Smooth muscle cell (in vitro differentiated cells): ENCODE measurements around the gene TSKU. TPM values are rescaled to one million over a fixed set of nuclear protein-coding genes. Genes with fewer than 3 reads are reported as not detected.

Experiments
- DNase-seq: peaks from one replicate; lab custom pipeline; 2025; ENCODE audit not compliant: unreplicated experiment; lab: John Stamatoyannopoulos, UW
- H2AFZ ChIP-seq: fragments of 200-600 bp; sonication (generic); 2 replicates; pipeline ENCODE4 v1.6.0; 2016; ENCODE audit warnings: antibody characterized with exemption, low read depth, mild to moderate bottlenecking
- H3F3A ChIP-seq: fragments of 200-600 bp; sonication (generic); 2 replicates; pipeline ENCODE4 v1.6.0; 2017; ENCODE audit warnings: antibody characterized with exemption, low read depth
- H3K27ac ChIP-seq: fragments of 200-600 bp; sonication (generic); 2 replicates; pipeline ENCODE4 v1.5.1; 2016; ENCODE audit warnings: low read depth, mild to moderate bottlenecking
- H3K27me3 ChIP-seq: fragments of 200-600 bp; sonication (generic); 2 replicates; pipeline ENCODE4 v1.6.1; 2016; ENCODE audit warnings: low read depth, mild to moderate bottlenecking
- H3K36me3 ChIP-seq: fragments of 200-600 bp; sonication (generic); 2 replicates; pipeline ENCODE4 v1.5.1; 2016; ENCODE audit warnings: low read depth
- H3K4me1 ChIP-seq: fragments of 200-600 bp; sonication (generic); 2 replicates; pipeline ENCODE4 v1.5.1; 2016; ENCODE audit warnings: low read depth
- H3K4me2 ChIP-seq: fragments of 200-600 bp; sonication (generic); 2 replicates; pipeline ENCODE4 v1.6.0; 2016; ENCODE audit warnings: mild to moderate bottlenecking
- H3K4me3 ChIP-seq: fragments of 200-600 bp; sonication (generic); 2 replicates; pipeline ENCODE4 v1.5.1; 2016; ENCODE audit warnings: mild to moderate bottlenecking
- H3K79me2 ChIP-seq: fragments of 200-600 bp; sonication (generic); 2 replicates; pipeline ENCODE4 v1.6.0; 2016; ENCODE audit warnings: low read depth, mild to moderate bottlenecking
- H3K9ac ChIP-seq: fragments of 200-600 bp; sonication (generic); 2 replicates; pipeline ENCODE4 v1.6.0; 2016; ENCODE audit warnings: low read depth
- H3K9me3 ChIP-seq: fragments of 200-600 bp; sonication (generic); replicated peaks from 2 replicates; pipeline ENCODE4 v1.5.1; 2016; ENCODE audit warnings: low read depth
- H4K20me1 ChIP-seq: fragments of 200-600 bp; sonication (generic); 2 replicates; pipeline ENCODE4 v1.6.0; 2016; ENCODE audit warnings: low read depth
- CTCF ChIP-seq: fragments of 200-600 bp; sonication (generic); IDR thresholded peaks from 2 replicates; pipeline ENCODE4 v1.5.1; 2017; ENCODE audit warnings: borderline replicate concordance, mild to moderate bottlenecking, antibody characterized with exemption; ENCODE audit not compliant: insufficient read depth, poor library complexity, severe bottlenecking
- WGBS: methylation state at CpG from one replicate; pipeline ENCODE4 v1.1.7; 2016; ENCODE audit warnings: low lambda C conversion rate; 5-methylcytosine and 5-hydroxymethylcytosine counted together
- polyA plus RNA-seq: library from polyadenylated mRNA; unstranded; fragments of >200 nt; fragmentation: Nextera tagmentation; extraction: Ambion mirVana; gene quantifications from 2 replicates; pipeline ENCODE4 v1.2.1, GENCODE V29; 2016
- total RNA-seq: library from RNA; depleted of rRNA; stranded (reverse); fragments of >200 nt; gene quantifications from 2 replicates; pipeline ENCODE4 v1.2.3, GENCODE V29; 2014

The TSKU gene
- total and polyA plus RNA-seq, 2 experiments from 2014 or later, result 75.2 to 144 TPM

DNA sequence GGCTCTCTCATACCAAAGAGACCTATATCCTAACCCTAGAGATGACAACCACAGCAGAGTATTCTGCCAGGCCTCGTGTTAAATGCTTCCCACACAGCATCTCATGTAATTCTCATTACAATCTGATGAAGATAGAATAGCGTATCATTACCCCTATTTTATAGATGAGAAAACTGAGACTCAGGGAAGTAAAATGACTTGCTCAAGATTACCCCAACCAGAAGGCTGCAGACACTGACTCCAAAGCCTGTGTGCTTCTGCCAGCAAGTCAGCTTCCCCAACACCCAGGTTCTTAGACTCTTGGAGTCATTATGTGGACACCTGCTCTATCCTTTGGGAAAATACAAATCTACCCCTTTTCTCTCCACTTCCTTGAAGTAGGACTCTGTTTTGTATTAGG, 23.6 kb upstream of the TSKU start:
- H2AFZ ChIP-seq, result no peak overlapping the region
- H3K9me3 ChIP-seq, result no peaks in the 10 kb centered on the region
- TF ChIP-seq CTCF, result no peak
- H3K36me3 ChIP-seq, result no peaks in the 10 kb centered on the region
- 79% methylated on average over 2 of the region's 2 CpGs for WGBS
- no peak overlapping the region for H3K9ac ChIP-seq
- H3F3A ChIP-seq, result no peaks in the 10 kb centered on the region
- no peaks in the 10 kb centered on the region for H4K20me1 ChIP-seq
- no peak overlapping the region for H3K4me2 ChIP-seq
- H3K27me3 ChIP-seq, result no peaks in the 10 kb centered on the region
- H3K4me3 ChIP-seq, result no peak overlapping the region
- H3K27ac ChIP-seq, result no peak overlapping the region
- H3K79me2 ChIP-seq, result no peaks in the 10 kb centered on the region
- H3K4me1 ChIP-seq, result peaks cover 20% of the 10 kb centered on the region
- no peak for DNase-seq

DNA sequence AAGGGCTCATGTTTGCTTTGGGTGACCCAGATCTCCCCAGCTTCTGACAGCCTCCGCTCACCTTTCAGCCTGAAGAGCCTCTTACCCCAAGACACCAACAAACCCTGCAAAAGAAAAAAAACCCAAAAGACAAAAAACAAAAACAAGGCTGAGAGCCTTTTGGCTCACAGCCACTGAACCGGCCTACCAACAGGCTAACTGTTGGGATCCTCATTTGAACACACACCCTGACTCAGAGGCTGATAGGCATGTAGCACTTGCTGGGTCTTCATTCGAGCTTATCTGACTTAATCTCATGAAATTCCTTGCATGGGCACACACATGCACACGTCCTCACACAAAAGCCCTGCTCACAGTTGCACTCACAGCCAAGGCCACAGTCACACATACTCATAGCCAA, 22.9 kb upstream of the TSKU start:
- no peaks in the 10 kb centered on the region for H3K36me3 ChIP-seq
- no peak for TF ChIP-seq CTCF
- no peaks in the 10 kb centered on the region for H3K27me3 ChIP-seq
- no peaks in the 10 kb centered on the region for H3K9me3 ChIP-seq
- H3K27ac ChIP-seq, result no peak overlapping the region
- H3K4me3 ChIP-seq, result no peak overlapping the region
- no peaks in the 10 kb centered on the region for H3F3A ChIP-seq
- no peaks in the 10 kb centered on the region for H3K79me2 ChIP-seq
- DNase-seq, result no peak
- no peaks in the 10 kb centered on the region for H4K20me1 ChIP-seq
- no peak overlapping the region for H3K4me2 ChIP-seq
- WGBS, result 78% methylated on average over 4 of the region's 4 CpGs
- no peak overlapping the region for H2AFZ ChIP-seq
- H3K9ac ChIP-seq, result no peak overlapping the region
- H3K4me1 ChIP-seq, result peaks cover 20% of the 10 kb centered on the region

- Histone ChIP-seq H3K4me1 (peaks cover 20% of the 10 kb centered on the region), H2AFZ (no peak overlapping the region), H3K4me3 (no peak overlapping the region), H3K9me3 (no peaks in the 10 kb centered on the region), H4K20me1 (no peaks in the 10 kb centered on the region), H3K9ac (no peak overlapping the region), H3K36me3 (no peaks in the 10 kb centered on the region), H3K27ac (no peak overlapping the region), H3K4me2 (no peak overlapping the region), H3F3A (no peaks in the 10 kb centered on the region), H3K79me2 (no peaks in the 10 kb centered on the region), H3K27me3 (no peaks in the 10 kb centered on the region)
- TF ChIP-seq CTCF, result no peak
- 98% methylated on average over 2 of the region's 2 CpGs for WGBS
- DNase-seq, result no peak
These were observed 21.3 kb upstream of the TSKU start for GRCh38 chr11:76761718-76762355.

DNA sequence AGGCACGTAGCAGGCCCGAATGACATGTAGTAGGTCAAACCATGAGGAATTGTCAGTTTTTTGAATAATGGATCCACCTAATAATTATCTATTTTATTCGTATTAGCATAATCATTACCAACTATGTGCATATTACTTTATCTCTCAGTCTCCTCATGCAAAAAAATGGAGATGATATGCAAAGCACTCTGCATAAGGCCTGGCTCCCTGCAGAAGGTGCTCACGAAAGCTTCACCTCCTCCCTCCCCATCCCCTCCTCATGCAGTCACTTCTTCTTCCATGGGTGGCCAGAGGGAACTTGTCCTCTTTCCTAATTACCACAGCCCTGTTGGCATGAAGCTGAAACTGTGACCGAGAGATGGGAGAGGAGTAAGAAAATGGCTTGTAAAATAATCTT, 20.8 kb upstream of the TSKU start:
- no peaks in the 10 kb centered on the region for H4K20me1 ChIP-seq
- no peaks in the 10 kb centered on the region for H3F3A ChIP-seq
- H3K9me3 ChIP-seq, result no peaks in the 10 kb centered on the region
- H3K4me1 ChIP-seq, result peaks cover 21% of the 10 kb centered on the region
- H3K27ac ChIP-seq, result no peak overlapping the region
- TF ChIP-seq CTCF, result no peak
- no peak overlapping the region for H3K9ac ChIP-seq
- H3K4me2 ChIP-seq, result no peak overlapping the region
- no peaks in the 10 kb centered on the region for H3K36me3 ChIP-seq
- H3K4me3 ChIP-seq, result no peak overlapping the region
- DNase-seq, result no peak
- no peaks in the 10 kb centered on the region for H3K27me3 ChIP-seq
- 96% methylated on average over 5 of the region's 5 CpGs for WGBS
- H2AFZ ChIP-seq, result no peak overlapping the region
- H3K79me2 ChIP-seq, result no peaks in the 10 kb centered on the region
